Measurements from ENCODE around the gene GOLGB1. TPM values are rescaled to one million over a fixed set of nuclear protein-coding genes. Genes with fewer than 3 reads are reported as not detected.

The GOLGB1 gene
- total and polyA plus RNA-seq, 10 of the 15 experiments (the other 5 are each of a cell fraction or from before 2014, with no cell fraction given): 7.4 to 34.5 (median 21.8) TPM

DNA sequence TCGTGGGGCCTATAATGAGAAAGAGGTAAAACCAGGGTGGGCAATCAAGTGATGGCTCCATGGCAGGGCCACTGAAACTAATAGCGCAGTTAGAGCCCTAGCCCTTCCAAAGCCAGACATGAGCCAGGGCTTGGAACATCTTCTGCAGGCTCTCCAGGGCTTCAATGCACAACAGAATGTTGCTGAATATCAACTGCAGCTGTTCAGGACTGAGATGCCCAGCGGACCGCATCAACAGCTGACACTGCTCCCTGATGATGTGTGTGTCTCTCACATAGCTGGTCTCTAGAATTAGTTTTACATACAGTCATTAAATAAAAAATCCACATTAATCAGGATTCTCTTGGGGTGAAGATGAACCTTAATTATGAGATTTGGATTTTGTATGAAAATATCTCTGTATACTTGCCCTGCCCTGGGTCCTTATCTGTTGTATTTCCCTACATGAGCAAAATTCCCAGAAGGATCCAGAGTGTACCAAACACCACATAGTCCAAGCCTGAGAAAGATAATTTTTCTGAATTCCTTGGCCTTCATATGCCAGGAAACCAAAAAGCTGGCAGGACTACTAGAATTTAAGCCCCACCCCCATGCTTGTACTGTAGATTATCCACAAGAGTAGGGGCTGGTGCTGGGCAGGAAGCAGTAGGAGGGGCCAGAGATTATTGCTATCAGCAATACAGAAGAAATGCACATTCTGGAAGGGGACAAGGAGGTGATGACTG lies 7.7 kb upstream of the GOLGB1 start:
- SMC1A ChIA-PET (ENCODE audit: uncharacterized antibody, unreplicated experiment): interaction anchor here (0.6 to 1.2 kb wide), 3 partner anchors 9 to 13 kb away, joined by 3 read pairs; no protein-coding TSS in a partner anchor
- H3K27ac ChIP-seq (ENCODE audit: control insufficient read depth, insufficient read depth): no peak overlapping the region
- no peaks in the 10 kb centered on the region for H3K36me3 ChIP-seq (ENCODE audit: control insufficient read depth in 2 of 2, insufficient read depth in 2 of 2, low read length in 1 of 2)
- no peaks in the 10 kb centered on the region; a peak in 1 of 4 replicates for H3K27me3 ChIP-seq (replicated peaks in 1 of 2; ENCODE audit: control insufficient read depth in 2 of 2, insufficient read depth in 2 of 2, low read length in 1 of 2)
- no peak overlapping the region for H3K9ac ChIP-seq (ENCODE audit: control insufficient read depth, insufficient read depth, low read length)
- DNase-seq (ENCODE audit: low read depth, low spot score) (no peak), ATAC-seq (peak; percentile 33; the same call in 1 of the 3 replicates), FAIRE-seq (no peak)
- CTCF ChIA-PET: interaction anchor here (0.6 to 1.7 kb wide), 4 partner anchors 9 to 123 kb away, joined by 3 to 6 read pairs (median 4); no protein-coding TSS in a partner anchor
- POLR2A ChIA-PET: interaction anchor here (0.7 kb wide), 1 partner anchor 12 kb away, joined by 3 read pairs; no protein-coding TSS in a partner anchor
- no peaks in the 10 kb centered on the region for H3K4me1 ChIP-seq (ENCODE audit: control insufficient read depth, insufficient read depth, low read length)
- in situ Hi-C loops (cut with MboI): no loop called here
- no peaks in the 10 kb centered on the region for H3K79me2 ChIP-seq (ENCODE audit: control insufficient read depth, insufficient read depth, low read length)
- WGBS (ENCODE audit: insufficient coverage, insufficient replicate concordance, low lambda C conversion rate, missing lambda C conversion rate): 75% methylated on average over 4 of the region's 4 CpGs
- H3K4me2 ChIP-seq (ENCODE audit: control insufficient read depth, insufficient read depth): no peak overlapping the region
- BruUV-seq (replicated peaks): no TSS peak
- no peaks in the 10 kb centered on the region for H4K20me1 ChIP-seq (ENCODE audit: control insufficient read depth, insufficient read depth)
- RAD21 ChIA-PET (ENCODE audit: unreplicated experiment): interaction anchor here (0.7 kb wide), 1 partner anchor 95 kb away, joined by 3 read pairs; no protein-coding TSS in a partner anchor
- intact Hi-C loops (cut with micrococcal nuclease; ENCODE audit: unreplicated experiment): no loop called here
- no peaks in the 10 kb centered on the region for H3K9me3 ChIP-seq (replicated peaks; ENCODE audit: control insufficient read depth, insufficient read depth, low read length)
- no peak overlapping the region for H2AFZ ChIP-seq (ENCODE audit: control insufficient read depth, low read depth, low read length)
- no peak overlapping the region for H3K4me3 ChIP-seq
- TF ChIP-seq SUPT20H (IDR thresholded peaks at IDR 0.05; ENCODE audit: borderline replicate concordance, control insufficient read depth, low read depth, low read length) (no peak), FOXK2 (IDR thresholded peaks at IDR 0.05) (no peak), GATAD2B (conservative IDR thresholded peaks at IDR 0.05; ENCODE audit: low read depth) (no peak), ZNF274 (IDR thresholded peaks at IDR 0.05; ENCODE audit: insufficient read depth, insufficient read length) (no peak), SPI1 (IDR thresholded peaks at IDR 0.05; ENCODE audit: borderline replicate concordance, insufficient read depth, low read depth, low read length) (no peak), IRF4 (IDR thresholded peaks at IDR 0.05; ENCODE audit: low read depth, low read length) (no peak), HDAC6 (IDR thresholded peaks at IDR 0.05; ENCODE audit: unreplicated experiment) (no peak), PAX5 (IDR thresholded peaks at IDR 0.05; ENCODE audit: borderline replicate concordance, low read depth, low read length) (peak; percentile 89), TCF3 (IDR thresholded peaks at IDR 0.05; ENCODE audit: borderline replicate concordance, insufficient read depth, low read depth, low read length) (0 out of 2 replicates have a peak, but pooled peaks have one; percentile 19)
- TF ChIP-seq, protein P1, sequence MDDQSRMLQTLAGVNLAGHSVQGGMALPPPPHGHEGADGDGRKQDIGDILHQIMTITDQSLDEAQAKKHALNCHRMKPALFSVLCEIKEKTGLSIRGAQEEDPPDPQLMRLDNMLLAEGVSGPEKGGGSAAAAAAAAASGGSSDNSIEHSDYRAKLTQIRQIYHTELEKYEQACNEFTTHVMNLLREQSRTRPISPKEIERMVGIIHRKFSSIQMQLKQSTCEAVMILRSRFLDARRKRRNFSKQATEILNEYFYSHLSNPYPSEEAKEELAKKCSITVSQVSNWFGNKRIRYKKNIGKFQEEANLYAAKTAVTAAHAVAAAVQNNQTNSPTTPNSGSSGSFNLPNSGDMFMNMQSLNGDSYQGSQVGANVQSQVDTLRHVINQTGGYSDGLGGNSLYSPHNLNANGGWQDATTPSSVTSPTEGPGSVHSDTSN (IDR thresholded peaks at IDR 0.05; ENCODE audit: insufficient replicate concordance, low read depth, low read length): peak; percentile 21
- TF ChIP-seq, protein P2, sequence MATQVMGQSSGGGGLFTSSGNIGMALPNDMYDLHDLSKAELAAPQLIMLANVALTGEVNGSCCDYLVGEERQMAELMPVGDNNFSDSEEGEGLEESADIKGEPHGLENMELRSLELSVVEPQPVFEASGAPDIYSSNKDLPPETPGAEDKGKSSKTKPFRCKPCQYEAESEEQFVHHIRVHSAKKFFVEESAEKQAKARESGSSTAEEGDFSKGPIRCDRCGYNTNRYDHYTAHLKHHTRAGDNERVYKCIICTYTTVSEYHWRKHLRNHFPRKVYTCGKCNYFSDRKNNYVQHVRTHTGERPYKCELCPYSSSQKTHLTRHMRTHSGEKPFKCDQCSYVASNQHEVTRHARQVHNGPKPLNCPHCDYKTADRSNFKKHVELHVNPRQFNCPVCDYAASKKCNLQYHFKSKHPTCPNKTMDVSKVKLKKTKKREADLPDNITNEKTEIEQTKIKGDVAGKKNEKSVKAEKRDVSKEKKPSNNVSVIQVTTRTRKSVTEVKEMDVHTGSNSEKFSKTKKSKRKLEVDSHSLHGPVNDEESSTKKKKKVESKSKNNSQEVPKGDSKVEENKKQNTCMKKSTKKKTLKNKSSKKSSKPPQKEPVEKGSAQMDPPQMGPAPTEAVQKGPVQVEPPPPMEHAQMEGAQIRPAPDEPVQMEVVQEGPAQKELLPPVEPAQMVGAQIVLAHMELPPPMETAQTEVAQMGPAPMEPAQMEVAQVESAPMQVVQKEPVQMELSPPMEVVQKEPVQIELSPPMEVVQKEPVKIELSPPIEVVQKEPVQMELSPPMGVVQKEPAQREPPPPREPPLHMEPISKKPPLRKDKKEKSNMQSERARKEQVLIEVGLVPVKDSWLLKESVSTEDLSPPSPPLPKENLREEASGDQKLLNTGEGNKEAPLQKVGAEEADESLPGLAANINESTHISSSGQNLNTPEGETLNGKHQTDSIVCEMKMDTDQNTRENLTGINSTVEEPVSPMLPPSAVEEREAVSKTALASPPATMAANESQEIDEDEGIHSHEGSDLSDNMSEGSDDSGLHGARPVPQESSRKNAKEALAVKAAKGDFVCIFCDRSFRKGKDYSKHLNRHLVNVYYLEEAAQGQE (IDR thresholded peaks at IDR 0.05; ENCODE audit: low read depth, low read length): peak; percentile 73
- TF ChIP-seq, protein P3, sequence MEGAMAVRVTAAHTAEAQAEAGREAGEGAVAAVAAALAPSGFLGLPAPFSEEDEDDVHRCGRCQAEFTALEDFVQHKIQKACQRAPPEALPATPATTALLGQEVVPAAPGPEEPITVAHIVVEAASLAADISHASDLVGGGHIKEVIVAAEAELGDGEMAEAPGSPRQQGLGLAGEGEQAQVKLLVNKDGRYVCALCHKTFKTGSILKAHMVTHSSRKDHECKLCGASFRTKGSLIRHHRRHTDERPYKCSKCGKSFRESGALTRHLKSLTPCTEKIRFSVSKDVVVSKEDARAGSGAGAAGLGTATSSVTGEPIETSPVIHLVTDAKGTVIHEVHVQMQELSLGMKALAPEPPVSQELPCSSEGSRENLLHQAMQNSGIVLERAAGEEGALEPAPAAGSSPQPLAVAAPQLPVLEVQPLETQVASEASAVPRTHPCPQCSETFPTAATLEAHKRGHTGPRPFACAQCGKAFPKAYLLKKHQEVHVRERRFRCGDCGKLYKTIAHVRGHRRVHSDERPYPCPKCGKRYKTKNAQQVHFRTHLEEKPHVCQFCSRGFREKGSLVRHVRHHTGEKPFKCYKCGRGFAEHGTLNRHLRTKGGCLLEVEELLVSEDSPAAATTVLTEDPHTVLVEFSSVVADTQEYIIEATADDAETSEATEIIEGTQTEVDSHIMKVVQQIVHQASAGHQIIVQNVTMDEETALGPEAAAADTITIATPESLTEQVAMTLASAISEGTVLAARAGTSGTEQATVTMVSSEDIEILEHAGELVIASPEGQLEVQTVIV (IDR thresholded peaks at IDR 0.05; ENCODE audit: borderline replicate concordance, partially characterized antibody): no peak
- TF ChIP-seq, protein P4, sequence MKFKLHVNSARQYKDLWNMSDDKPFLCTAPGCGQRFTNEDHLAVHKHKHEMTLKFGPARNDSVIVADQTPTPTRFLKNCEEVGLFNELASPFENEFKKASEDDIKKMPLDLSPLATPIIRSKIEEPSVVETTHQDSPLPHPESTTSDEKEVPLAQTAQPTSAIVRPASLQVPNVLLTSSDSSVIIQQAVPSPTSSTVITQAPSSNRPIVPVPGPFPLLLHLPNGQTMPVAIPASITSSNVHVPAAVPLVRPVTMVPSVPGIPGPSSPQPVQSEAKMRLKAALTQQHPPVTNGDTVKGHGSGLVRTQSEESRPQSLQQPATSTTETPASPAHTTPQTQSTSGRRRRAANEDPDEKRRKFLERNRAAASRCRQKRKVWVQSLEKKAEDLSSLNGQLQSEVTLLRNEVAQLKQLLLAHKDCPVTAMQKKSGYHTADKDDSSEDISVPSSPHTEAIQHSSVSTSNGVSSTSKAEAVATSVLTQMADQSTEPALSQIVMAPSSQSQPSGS (IDR thresholded peaks at IDR 0.05; ENCODE audit: low read length): no peak

Measured in GM12878 (cell line).